ENCODE results near the gene CYP2U1.
"Not testable (repeated sequence)": the region's sequence is repeated elsewhere in the genome, so short reads cannot be mapped to it uniquely, and the experiment has no call there.

Gene CYP2U1

DNA sequence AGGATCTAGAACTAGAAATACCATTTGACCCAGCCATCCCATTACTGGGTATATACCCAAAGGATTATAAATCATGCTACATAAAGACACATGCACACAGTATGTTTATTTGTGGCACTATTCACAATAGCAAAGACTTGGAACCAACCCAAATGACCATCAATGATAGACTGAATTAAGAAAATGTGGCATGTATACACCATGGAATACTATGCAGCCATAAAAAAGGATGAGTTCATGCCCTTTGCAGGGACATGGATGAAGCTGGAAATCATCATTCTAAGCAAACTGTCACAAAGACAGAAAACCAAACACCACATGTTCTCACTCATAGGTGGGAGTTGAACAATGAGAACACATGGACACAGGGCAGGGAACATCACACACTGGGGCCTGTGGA is 5.6 kb upstream of the CYP2U1 start:
- H3K27me3 ChIP-seq (ENCODE audit: control insufficient read depth, insufficient read depth, low read length); H3K4me1 ChIP-seq (ENCODE audit: control insufficient read depth, insufficient read depth, low read length); H3K36me3 ChIP-seq (ENCODE audit: insufficient read depth, low read length); H3K9ac ChIP-seq (ENCODE audit: low read depth, low read length); H3K4me2 ChIP-seq (ENCODE audit: low read length); H3K9me3 ChIP-seq (replicated peaks; ENCODE audit: low read length); H3K4me3 ChIP-seq (ENCODE audit: low read length): not testable (repeated sequence)

DNA sequence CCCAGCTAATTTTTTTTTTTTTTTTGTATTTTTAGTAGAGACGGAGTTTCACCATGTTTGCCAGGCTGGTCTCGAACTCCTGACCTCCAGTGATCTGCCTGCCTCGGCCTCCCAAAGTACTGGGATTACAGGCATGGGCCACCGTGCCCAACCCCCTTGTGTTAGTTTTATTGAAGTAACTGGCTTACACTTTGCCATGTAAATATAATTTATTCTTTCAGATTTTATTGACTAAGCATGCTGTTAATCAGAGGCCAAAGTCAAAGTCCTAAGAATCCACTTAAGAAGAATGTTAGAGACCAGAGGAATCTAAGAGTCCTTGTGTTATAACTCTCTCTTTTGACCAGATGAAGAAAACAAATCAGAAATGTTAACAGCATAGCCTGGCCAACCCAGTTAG is 4.5 kb upstream of the CYP2U1 start:
- not testable (repeated sequence) for H3K9ac ChIP-seq (ENCODE audit: low read depth, low read length); H3K9me3 ChIP-seq (replicated peaks; ENCODE audit: low read length); H3K4me1 ChIP-seq (ENCODE audit: control insufficient read depth, insufficient read depth, low read length); H3K4me3 ChIP-seq (ENCODE audit: low read length); H3K27me3 ChIP-seq (ENCODE audit: control insufficient read depth, insufficient read depth, low read length); H3K4me2 ChIP-seq (ENCODE audit: low read length); H3K36me3 ChIP-seq (ENCODE audit: insufficient read depth, low read length)

DNA sequence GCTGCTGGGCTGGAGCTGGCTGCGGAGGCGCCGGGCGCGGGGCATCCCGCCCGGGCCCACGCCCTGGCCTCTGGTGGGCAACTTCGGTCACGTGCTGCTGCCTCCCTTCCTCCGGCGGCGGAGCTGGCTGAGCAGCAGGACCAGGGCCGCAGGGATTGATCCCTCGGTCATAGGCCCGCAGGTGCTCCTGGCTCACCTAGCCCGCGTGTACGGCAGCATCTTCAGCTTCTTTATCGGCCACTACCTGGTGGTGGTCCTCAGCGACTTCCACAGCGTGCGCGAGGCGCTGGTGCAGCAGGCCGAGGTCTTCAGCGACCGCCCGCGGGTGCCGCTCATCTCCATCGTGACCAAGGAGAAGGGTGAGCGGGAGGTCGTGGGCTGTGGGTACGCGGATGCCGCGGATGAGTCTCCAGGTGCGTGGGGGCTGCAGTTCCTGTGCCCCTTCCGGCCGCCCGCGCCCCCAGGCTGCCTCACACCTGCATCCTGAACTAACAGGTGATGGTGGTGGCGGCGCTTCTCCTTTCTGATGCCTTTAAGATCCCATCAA is 499 bp downstream of the CYP2U1 start:
- Histone ChIP-seq H3K4me1 (ENCODE audit: control insufficient read depth, insufficient read depth, low read length) (peaks cover 14% of the 10 kb centered on the region), H3K9ac (ENCODE audit: low read depth, low read length) (peak overlapping the region; percentile 75), H3K4me3 (ENCODE audit: low read length) (peak overlapping the region; percentile 81), H3K27me3 (ENCODE audit: control insufficient read depth, insufficient read depth, low read length) (no peaks in the 10 kb centered on the region), H3K36me3 (ENCODE audit: insufficient read depth, low read length) (no peaks in the 10 kb centered on the region), H3K4me2 (ENCODE audit: low read length) (peak overlapping the region; percentile 87), H3K9me3 (replicated peaks; ENCODE audit: low read length) (no peaks in the 10 kb centered on the region)

DNA sequence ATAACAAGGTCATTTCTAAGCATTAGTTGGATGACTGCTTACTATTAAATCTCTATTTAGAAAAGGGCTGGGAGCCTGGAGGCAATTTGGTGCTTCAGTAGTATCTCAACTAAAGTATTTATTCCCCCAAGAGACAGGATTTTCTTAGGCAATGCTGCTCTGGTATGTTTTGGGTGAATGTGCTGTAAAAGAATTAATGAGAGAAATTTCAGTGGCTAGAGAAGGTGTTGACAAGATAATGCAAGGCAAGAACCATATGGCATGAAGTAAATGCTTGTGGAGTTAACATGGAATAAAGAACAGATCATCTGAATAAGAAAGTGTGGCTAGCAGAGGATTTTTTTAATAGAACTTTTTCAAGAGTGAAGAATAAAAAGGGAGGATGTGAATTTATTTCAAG is 3.9 kb downstream of the CYP2U1 start:
- H3K4me3 ChIP-seq (ENCODE audit: low read length), result no peak overlapping the region
- no peak overlapping the region for H3K4me2 ChIP-seq (ENCODE audit: low read length)
- no peaks in the 10 kb centered on the region for H3K27me3 ChIP-seq (ENCODE audit: control insufficient read depth, insufficient read depth, low read length)
- no peaks in the 10 kb centered on the region for H3K36me3 ChIP-seq (ENCODE audit: insufficient read depth, low read length)
- H3K9me3 ChIP-seq (replicated peaks; ENCODE audit: low read length), result no peaks in the 10 kb centered on the region
- peaks cover 14% of the 10 kb centered on the region for H3K4me1 ChIP-seq (ENCODE audit: control insufficient read depth, insufficient read depth, low read length)
- no peak overlapping the region for H3K9ac ChIP-seq (ENCODE audit: low read depth, low read length)

DNA sequence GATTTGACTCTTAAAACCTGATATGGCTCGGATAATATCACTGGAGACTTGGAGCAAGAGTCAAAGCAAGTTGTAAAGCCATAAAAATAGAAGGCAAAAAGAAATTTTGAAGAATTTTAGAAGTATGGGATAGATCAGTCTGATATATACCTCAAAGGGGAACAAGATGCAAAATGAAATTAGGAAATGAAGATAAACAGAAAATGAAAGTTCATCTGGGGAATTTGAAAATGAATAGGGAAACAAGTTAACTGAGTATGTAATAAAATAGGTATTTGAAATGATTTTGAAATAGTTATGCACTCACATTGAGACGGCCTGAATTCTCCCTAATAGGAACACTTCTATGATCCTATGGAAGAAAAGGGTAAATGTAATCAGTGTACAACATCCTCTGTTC is 5.7 kb downstream of the CYP2U1 start:
- Histone ChIP-seq H3K4me3 (ENCODE audit: low read length) (no peak overlapping the region), H3K4me1 (ENCODE audit: control insufficient read depth, insufficient read depth, low read length) (peaks cover 3% of the 10 kb centered on the region), H3K36me3 (ENCODE audit: insufficient read depth, low read length) (no peaks in the 10 kb centered on the region), H3K9ac (ENCODE audit: low read depth, low read length) (no peak overlapping the region), H3K9me3 (replicated peaks; ENCODE audit: low read length) (no peaks in the 10 kb centered on the region), H3K4me2 (ENCODE audit: low read length) (no peak overlapping the region), H3K27me3 (ENCODE audit: control insufficient read depth, insufficient read depth, low read length) (no peaks in the 10 kb centered on the region)

DNA sequence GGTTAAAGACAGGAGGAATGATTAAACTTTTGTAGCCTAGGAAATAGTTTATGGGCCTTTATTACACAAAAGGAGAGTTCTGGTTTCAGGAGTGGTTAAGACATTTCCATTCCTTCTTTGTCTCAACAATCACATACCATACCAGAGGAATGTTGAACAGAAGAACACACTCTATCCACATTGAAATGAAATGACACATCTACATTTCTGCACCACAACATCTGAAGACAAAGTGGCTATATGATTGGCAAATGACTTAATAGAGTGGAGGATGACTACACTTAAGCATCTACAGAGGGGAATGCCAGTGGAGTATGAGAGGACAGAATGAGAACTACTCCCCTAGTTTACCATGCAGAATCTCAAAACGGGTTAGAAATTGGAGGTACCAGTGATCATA is 8.0 kb downstream of the CYP2U1 start:
- no peaks in the 10 kb centered on the region for H3K27me3 ChIP-seq (ENCODE audit: control insufficient read depth, insufficient read depth, low read length)
- no peaks in the 10 kb centered on the region for H3K36me3 ChIP-seq (ENCODE audit: insufficient read depth, low read length)
- no peak overlapping the region for H3K4me2 ChIP-seq (ENCODE audit: low read length)
- H3K4me3 ChIP-seq (ENCODE audit: low read length), result no peak overlapping the region
- no peaks in the 10 kb centered on the region for H3K9me3 ChIP-seq (replicated peaks; ENCODE audit: low read length)
- H3K4me1 ChIP-seq (ENCODE audit: control insufficient read depth, insufficient read depth, low read length), result no peaks in the 10 kb centered on the region
- H3K9ac ChIP-seq (ENCODE audit: low read depth, low read length), result no peak overlapping the region

DNA sequence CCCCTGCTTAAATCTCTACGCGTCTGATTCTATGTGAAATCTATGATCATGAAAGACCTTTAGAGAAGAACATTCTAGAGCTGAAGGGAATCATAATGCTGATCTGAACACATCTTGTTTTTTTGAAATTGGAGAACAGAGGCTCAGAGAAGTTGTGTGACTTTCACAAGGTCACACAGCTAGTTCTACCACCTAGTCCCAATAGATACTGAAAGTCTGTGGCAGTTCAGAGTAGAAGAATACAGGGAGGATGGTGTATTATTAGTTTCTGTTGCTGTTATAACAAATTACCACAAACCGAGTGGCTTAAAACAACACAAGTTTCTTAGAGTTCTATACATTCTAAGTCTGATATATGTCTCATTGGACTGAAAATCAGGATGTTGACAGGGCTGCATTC is 14.5 kb downstream of the CYP2U1 start:
- Histone ChIP-seq H3K9me3 (replicated peaks; ENCODE audit: low read length) (no peaks in the 10 kb centered on the region), H3K36me3 (ENCODE audit: insufficient read depth, low read length) (peaks cover 3% of the 10 kb centered on the region), H3K9ac (ENCODE audit: low read depth, low read length) (no peak overlapping the region), H3K4me1 (ENCODE audit: control insufficient read depth, insufficient read depth, low read length) (no peaks in the 10 kb centered on the region), H3K27me3 (ENCODE audit: control insufficient read depth, insufficient read depth, low read length) (no peaks in the 10 kb centered on the region), H3K4me2 (ENCODE audit: low read length) (no peak overlapping the region), H3K4me3 (ENCODE audit: low read length) (no peak overlapping the region)

DNA sequence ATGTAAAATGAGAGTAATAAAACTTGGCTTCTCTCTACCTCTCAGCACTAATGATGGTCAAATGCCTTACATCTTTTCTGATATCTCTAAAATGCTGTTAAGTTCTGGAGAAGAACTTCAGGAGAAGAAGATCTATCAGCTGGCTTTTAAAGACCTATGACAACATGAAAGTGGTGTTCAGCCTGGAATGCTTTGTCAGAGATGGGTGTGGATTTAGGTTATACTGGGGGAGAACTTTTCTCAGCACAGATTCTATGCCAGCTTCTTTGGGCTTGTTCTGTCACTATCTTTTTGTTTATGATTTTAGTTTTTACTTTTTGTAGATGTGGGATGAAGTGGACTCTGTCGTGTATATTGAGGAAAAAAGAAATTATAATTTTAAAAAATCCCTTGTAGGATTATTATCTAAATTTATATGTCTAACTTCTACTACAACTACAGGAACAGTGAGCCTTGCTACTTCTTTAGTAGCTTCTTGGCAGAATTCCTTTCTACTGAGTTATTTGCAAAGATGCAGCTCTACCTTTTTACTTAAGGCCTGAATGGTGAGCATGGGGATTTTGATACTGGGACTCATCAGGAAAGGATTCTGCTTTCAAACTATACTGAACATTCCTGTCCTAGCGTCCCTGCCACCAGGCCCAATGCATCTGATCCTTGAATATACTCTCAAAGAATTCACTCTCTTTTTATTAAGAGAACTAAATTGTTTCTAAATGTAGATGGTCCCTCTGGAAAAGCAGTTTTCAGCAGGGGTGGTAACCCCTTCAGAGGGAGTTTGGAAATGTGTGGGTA is 19.6 kb downstream of the CYP2U1 start:
- H3K36me3 ChIP-seq (ENCODE audit: insufficient read depth, low read length), result peaks cover 3% of the 10 kb centered on the region
- H3K4me1 ChIP-seq (ENCODE audit: control insufficient read depth, insufficient read depth, low read length), result peaks cover 9% of the 10 kb centered on the region
- H3K9ac ChIP-seq (ENCODE audit: low read depth, low read length), result peak overlapping the region; percentile 42
- H3K27me3 ChIP-seq (ENCODE audit: control insufficient read depth, insufficient read depth, low read length), result no peaks in the 10 kb centered on the region
- no peak overlapping the region for H3K4me3 ChIP-seq (ENCODE audit: low read length)
- no peak overlapping the region for H3K4me2 ChIP-seq (ENCODE audit: low read length)
- H3K9me3 ChIP-seq (replicated peaks; ENCODE audit: low read length), result no peaks in the 10 kb centered on the region

DNA sequence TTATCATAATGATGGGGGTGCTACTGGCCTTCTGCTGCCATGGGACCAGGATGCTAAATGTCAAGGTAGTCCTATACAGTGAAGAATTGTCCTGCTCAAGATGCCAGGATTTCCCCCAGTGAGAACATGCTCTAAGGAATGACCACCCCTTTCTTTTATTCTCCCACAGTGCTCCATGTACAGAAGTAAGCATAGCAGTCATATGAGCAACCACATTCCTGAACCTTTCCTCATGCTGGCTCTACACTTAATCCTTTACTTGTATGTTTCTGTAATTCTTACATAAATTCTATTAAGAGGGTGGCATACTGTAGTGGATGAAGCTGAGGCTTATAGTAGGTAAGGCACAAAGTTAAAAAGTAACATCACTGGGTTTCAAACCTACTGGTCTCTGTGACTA is 20.2 kb downstream of the CYP2U1 start:
- no peaks in the 10 kb centered on the region for H3K27me3 ChIP-seq (ENCODE audit: control insufficient read depth, insufficient read depth, low read length)
- no peak overlapping the region for H3K4me2 ChIP-seq (ENCODE audit: low read length)
- peaks cover 9% of the 10 kb centered on the region for H3K4me1 ChIP-seq (ENCODE audit: control insufficient read depth, insufficient read depth, low read length)
- H3K36me3 ChIP-seq (ENCODE audit: insufficient read depth, low read length), result peaks cover 3% of the 10 kb centered on the region
- H3K4me3 ChIP-seq (ENCODE audit: low read length), result no peak overlapping the region
- peak overlapping the region; percentile 42 for H3K9ac ChIP-seq (ENCODE audit: low read depth, low read length)
- no peaks in the 10 kb centered on the region for H3K9me3 ChIP-seq (replicated peaks; ENCODE audit: low read length)

DNA sequence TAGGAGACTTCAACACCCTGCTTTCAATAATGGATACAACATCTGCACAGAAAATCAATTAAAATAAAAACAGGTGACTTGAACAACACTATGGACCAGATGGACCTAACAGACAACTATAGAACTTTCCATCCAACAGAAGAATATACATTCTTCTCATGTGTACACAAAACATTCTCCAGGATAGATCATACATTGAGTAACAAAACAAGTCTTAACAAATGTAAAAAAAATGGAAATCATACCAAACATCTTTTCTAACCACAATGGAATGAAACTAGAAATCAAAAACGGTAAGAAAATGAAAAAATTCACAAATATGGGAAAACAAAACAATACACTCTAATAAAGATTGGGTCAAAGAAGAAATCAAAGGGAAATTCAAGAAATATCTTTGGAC is 24.7 kb downstream of the CYP2U1 start:
- Histone ChIP-seq H3K9me3 (replicated peaks; ENCODE audit: low read length) (no peaks in the 10 kb centered on the region), H3K9ac (ENCODE audit: low read depth, low read length) (no peak overlapping the region), H3K4me1 (ENCODE audit: control insufficient read depth, insufficient read depth, low read length) (peaks cover 9% of the 10 kb centered on the region), H3K4me2 (ENCODE audit: low read length) (no peak overlapping the region), H3K36me3 (ENCODE audit: insufficient read depth, low read length) (no peaks in the 10 kb centered on the region), H3K27me3 (ENCODE audit: control insufficient read depth, insufficient read depth, low read length) (no peaks in the 10 kb centered on the region), H3K4me3 (ENCODE audit: low read length) (no peak overlapping the region)

DNA sequence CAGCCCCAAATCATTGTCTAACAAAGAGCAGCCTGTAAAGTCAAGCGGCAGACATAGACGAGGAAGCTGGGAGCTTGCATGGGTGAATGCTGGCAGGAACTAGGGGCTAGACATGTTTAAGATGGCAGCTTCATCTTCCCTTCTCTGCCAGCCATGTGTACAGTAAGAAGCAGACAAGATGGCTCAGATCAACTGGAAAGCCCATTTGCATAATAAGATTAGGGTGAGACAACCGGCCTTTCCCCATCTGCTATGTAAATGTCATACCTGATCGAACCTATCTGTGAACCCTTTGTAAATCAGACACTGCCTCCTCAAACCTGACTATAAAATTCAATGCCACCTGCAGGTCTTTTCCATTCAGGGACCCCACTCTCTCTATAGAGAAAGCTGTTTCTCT is 35.6 kb downstream of the CYP2U1 start:
- Histone ChIP-seq H3K9ac (ENCODE audit: low read depth, low read length) (no peak overlapping the region), H3K9me3 (replicated peaks; ENCODE audit: low read length) (no peaks in the 10 kb centered on the region), H3K4me1 (ENCODE audit: control insufficient read depth, insufficient read depth, low read length) (no peaks in the 10 kb centered on the region), H3K4me3 (ENCODE audit: low read length) (no peak overlapping the region), H3K4me2 (ENCODE audit: low read length) (no peak overlapping the region), H3K36me3 (ENCODE audit: insufficient read depth, low read length) (no peaks in the 10 kb centered on the region), H3K27me3 (ENCODE audit: control insufficient read depth, insufficient read depth, low read length) (no peaks in the 10 kb centered on the region)

DNA sequence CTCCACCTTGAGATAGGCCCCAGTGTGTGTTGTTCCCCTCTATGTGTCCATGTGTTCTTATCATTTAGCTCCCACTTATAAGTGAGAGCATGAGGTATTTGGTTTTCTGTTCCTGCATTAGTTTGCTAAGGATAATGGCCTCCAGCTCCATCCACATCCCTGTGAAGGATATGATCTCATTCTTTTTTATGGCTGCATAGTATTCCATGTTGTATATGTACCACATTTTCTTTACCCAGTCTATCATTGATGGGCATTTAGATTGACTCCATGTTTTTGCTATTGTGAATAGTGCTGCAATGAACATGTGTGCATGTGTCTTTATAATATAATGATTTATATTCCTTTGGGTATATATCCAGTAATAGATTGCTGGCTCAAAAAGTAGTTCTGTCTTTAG is 36.2 kb downstream of the CYP2U1 start:
- not testable (repeated sequence) for H3K9ac ChIP-seq (ENCODE audit: low read depth, low read length); H3K4me3 ChIP-seq (ENCODE audit: low read length); H3K36me3 ChIP-seq (ENCODE audit: insufficient read depth, low read length)

More for the DNA sequence above, 36.2 kb downstream of the CYP2U1 start:
- not testable (repeated sequence) for H3K27me3 ChIP-seq (ENCODE audit: control insufficient read depth, insufficient read depth, low read length); H3K4me1 ChIP-seq (ENCODE audit: control insufficient read depth, insufficient read depth, low read length); H3K9me3 ChIP-seq (replicated peaks; ENCODE audit: low read length); H3K4me2 ChIP-seq (ENCODE audit: low read length)

Data from skeletal muscle satellite cell (primary cell).